GM10248 (cell line): ENCODE results near the gene LRRK1.

ENCODE experiments used
- CTCF ChIA-PET: fragments of 300-600 bp; sonication (Branson Sonifier 250); formaldehyde crosslinking; extraction: SDS; loops from one replicate; lab custom pipeline; 2021; ENCODE audit warnings: antibody characterized with exemption; lab: Yijun Ruan, JAX
- POLR2A ChIA-PET: fragments of 350-650 bp; sonication (Branson Sonifier 250); formaldehyde crosslinking; extraction: SDS; loops from one replicate; lab custom pipeline; 2020; ENCODE audit warnings: antibody characterized with exemption; lab: Yijun Ruan, JAX
- DNase-seq: peaks from one replicate; pipeline ENCODE4 v3.0.0; 2012; ENCODE audit errors: extremely low spot score
- CTCF ChIP-seq: IDR thresholded peaks from 2 replicates; pipeline ENCODE4 v1.5.1; 2012; ENCODE audit warnings: mild to moderate bottlenecking, low read depth; ENCODE audit errors: extremely low read depth, missing control alignments, control extremely low read depth

The LRRK1 gene

GRCh38 chr15:101087172-101087769 is 168.1 kb downstream of the LRRK1 start:
- no peak for TF ChIP-seq CTCF
- no peak for DNase-seq
- ChIA-PET CTCF (interaction anchor here (0.8 to 5.9 kb wide), 7 partner anchors 41 to 554 kb away, joined by 3 to 70 read pairs (median 3); no protein-coding TSS in a partner anchor), POLR2A (no interaction called here)

GRCh38 chr15:101088271-101088670 is 169.1 kb downstream of the LRRK1 start:
- no peak for DNase-seq
- CTCF ChIA-PET = interaction anchor here (0.6 to 5.9 kb wide), 13 partner anchors 40 to 180 kb away, joined by 3 to 70 read pairs (median 3); partner anchors contain the start of gene CHSY1
- TF ChIP-seq CTCF = no peak
- POLR2A ChIA-PET = no interaction called here

- ChIA-PET CTCF (interaction anchor here (0.6 to 5.9 kb wide), 21 partner anchors 10 to 179 kb away, joined by 3 to 70 read pairs (median 4); partner anchors contain the start of gene CHSY1), POLR2A (no interaction called here)
- peak; percentile 98 for TF ChIP-seq CTCF
- peak; percentile 89 for DNase-seq
These were observed 169.8 kb downstream of the LRRK1 start for GRCh38 chr15:101088788-101089578.

GRCh38 chr15:101089579-101090427 is 170.6 kb downstream of the LRRK1 start:
- no peak for TF ChIP-seq CTCF
- ChIA-PET CTCF (interaction anchor here (0.9 to 5.6 kb wide), 19 partner anchors 9 to 180 kb away, joined by 3 to 61 read pairs (median 4); partner anchors contain the start of gene CHSY1), POLR2A (no interaction called here)
- DNase-seq = no peak

- ChIA-PET POLR2A (no interaction called here), CTCF (interaction anchor here (0.9 to 5.6 kb wide), 19 partner anchors 9 to 180 kb away, joined by 3 to 61 read pairs (median 4); partner anchors contain the start of gene CHSY1)
- no peak for TF ChIP-seq CTCF
- no peak for DNase-seq
These were observed 171.3 kb downstream of the LRRK1 start for GRCh38 chr15:101090428-101090790.
